Measurements from ENCODE around the gene YIPF7. TPM values are rescaled to one million over a fixed set of nuclear protein-coding genes. Genes with fewer than 3 reads are reported as not detected.

YIPF7 gene
- total and polyA plus RNA-seq, 2 donors, result 0.09 TPM; not detected in 1

- Histone ChIP-seq H3K4me1 (ENCODE audit: insufficient read depth) (no peaks in the 10 kb centered on the region), H3K27ac (ENCODE audit: low read depth) (no peak overlapping the region), H3K36me3 (ENCODE audit: insufficient read depth) (no peaks in the 10 kb centered on the region), H3K4me3 (ENCODE audit: low read depth, low read length) (no peak overlapping the region)
- DNase-seq (ENCODE audit: extremely low spot score), result no peak
- WGBS, result 84% methylated on average over 1 of the region's 1 CpG
These were observed 10.7 kb upstream of the YIPF7 start for GRCh38 chr4:44661940-44662622.

GRCh38 chr4:44660396-44660795 lies 9.0 kb upstream of the YIPF7 start:
- no peak for DNase-seq (ENCODE audit: extremely low spot score)
- WGBS, result 55% methylated on average over 3 of the region's 3 CpGs
- Histone ChIP-seq H3K36me3 (ENCODE audit: insufficient read depth) (no peaks in the 10 kb centered on the region), H3K4me3 (ENCODE audit: low read depth, low read length) (no peak overlapping the region), H3K27ac (ENCODE audit: low read depth) (no peak overlapping the region), H3K4me1 (ENCODE audit: insufficient read depth) (no peaks in the 10 kb centered on the region)

- Histone ChIP-seq H3K4me1 (ENCODE audit: insufficient read depth) (no peaks in the 10 kb centered on the region), H3K27ac (ENCODE audit: low read depth) (no peak overlapping the region), H3K36me3 (ENCODE audit: insufficient read depth) (no peaks in the 10 kb centered on the region), H3K4me3 (ENCODE audit: low read depth, low read length) (no peak overlapping the region)
- DNase-seq (ENCODE audit: extremely low spot score), result no peak
- 85% methylated on average over 1 of the region's 1 CpG for WGBS
These were observed 577 bp upstream of the YIPF7 start for GRCh38 chr4:44652002-44652401.

- Histone ChIP-seq H3K4me3 (ENCODE audit: low read depth, low read length) (no peak overlapping the region), H3K27ac (ENCODE audit: low read depth) (no peak overlapping the region), H3K36me3 (ENCODE audit: insufficient read depth) (no peaks in the 10 kb centered on the region), H3K4me1 (ENCODE audit: insufficient read depth) (no peaks in the 10 kb centered on the region)
- DNase-seq (ENCODE audit: extremely low spot score), result no peak
- 68% methylated on average over 1 of the region's 1 CpG for WGBS
These were observed 5.3 kb downstream of the YIPF7 start for GRCh38 chr4:44646151-44646550.

GRCh38 chr4:44638091-44638490 lies 13.3 kb downstream of the YIPF7 start:
- H3K4me1 ChIP-seq (ENCODE audit: insufficient read depth), result no peaks in the 10 kb centered on the region
- no peak for DNase-seq (ENCODE audit: extremely low spot score)
- no peaks in the 10 kb centered on the region for H3K36me3 ChIP-seq (ENCODE audit: insufficient read depth)
- 86% methylated on average over 4 of the region's 4 CpGs for WGBS
- no peak overlapping the region for H3K4me3 ChIP-seq (ENCODE audit: low read depth, low read length)
- H3K27ac ChIP-seq (ENCODE audit: low read depth), result no peak overlapping the region

GRCh38 chr4:44632733-44633132 lies 18.7 kb downstream of the YIPF7 start:
- Histone ChIP-seq H3K27ac (ENCODE audit: low read depth) (no peak overlapping the region), H3K4me1 (ENCODE audit: insufficient read depth) (no peaks in the 10 kb centered on the region), H3K36me3 (ENCODE audit: insufficient read depth) (no peaks in the 10 kb centered on the region), H3K4me3 (ENCODE audit: low read depth, low read length) (no peak overlapping the region)
- 83% methylated on average over 8 of the region's 8 CpGs for WGBS
- no peak for DNase-seq (ENCODE audit: extremely low spot score)

- H3K4me1 ChIP-seq (ENCODE audit: insufficient read depth), result no peaks in the 10 kb centered on the region
- DNase-seq (ENCODE audit: extremely low spot score), result no peak
- H3K27ac ChIP-seq (ENCODE audit: low read depth), result no peak overlapping the region
- no peak overlapping the region for H3K4me3 ChIP-seq (ENCODE audit: low read depth, low read length)
- H3K36me3 ChIP-seq (ENCODE audit: insufficient read depth), result no peaks in the 10 kb centered on the region
- WGBS, result 61% methylated on average over 4 of the region's 4 CpGs
These were observed 19.3 kb downstream of the YIPF7 start for GRCh38 chr4:44632089-44632488.

- no peak for DNase-seq (ENCODE audit: extremely low spot score)
- H3K36me3 ChIP-seq (ENCODE audit: insufficient read depth), result no peaks in the 10 kb centered on the region
- whole genome bisulfite sequencing, result 3% methylated on average over 2 of the region's 2 CpGs
- H3K4me1 ChIP-seq (ENCODE audit: insufficient read depth), result no peaks in the 10 kb centered on the region
- no peak overlapping the region for H3K27ac ChIP-seq (ENCODE audit: low read depth)
- no peak overlapping the region for H3K4me3 ChIP-seq (ENCODE audit: low read depth, low read length)
These were observed 22.1 kb downstream of the YIPF7 start for GRCh38 chr4:44629280-44629866.

GRCh38 chr4:44623676-44624075 lies 27.7 kb downstream of the YIPF7 start:
- no peak overlapping the region for H3K4me3 ChIP-seq (ENCODE audit: low read depth, low read length)
- WGBS, result 28% methylated on average over 1 of the region's 1 CpG
- DNase-seq (ENCODE audit: extremely low spot score), result no peak
- no peaks in the 10 kb centered on the region for H3K36me3 ChIP-seq (ENCODE audit: insufficient read depth)
- no peaks in the 10 kb centered on the region for H3K4me1 ChIP-seq (ENCODE audit: insufficient read depth)
- no peak overlapping the region for H3K27ac ChIP-seq (ENCODE audit: low read depth)

- no peaks in the 10 kb centered on the region for H3K4me1 ChIP-seq (ENCODE audit: insufficient read depth)
- H3K27ac ChIP-seq (ENCODE audit: low read depth), result no peak overlapping the region
- 84% methylated on average over 1 of the region's 1 CpG for WGBS
- no peak overlapping the region for H3K4me3 ChIP-seq (ENCODE audit: low read depth, low read length)
- H3K36me3 ChIP-seq (ENCODE audit: insufficient read depth), result no peaks in the 10 kb centered on the region
- DNase-seq (ENCODE audit: extremely low spot score), result no peak
These were observed 34.8 kb downstream of the YIPF7 start for GRCh38 chr4:44616621-44617020.

- DNase-seq (ENCODE audit: extremely low spot score), result no peak
- Histone ChIP-seq H3K4me3 (ENCODE audit: low read depth, low read length) (no peak overlapping the region), H3K36me3 (ENCODE audit: insufficient read depth) (no peaks in the 10 kb centered on the region), H3K4me1 (ENCODE audit: insufficient read depth) (no peaks in the 10 kb centered on the region), H3K27ac (ENCODE audit: low read depth) (no peak overlapping the region)
- WGBS, result 82% methylated on average over 3 of the region's 3 CpGs
These were observed 68.0 kb downstream of the YIPF7 start for GRCh38 chr4:44583393-44583792.

- Histone ChIP-seq H3K27ac (ENCODE audit: low read depth) (no peak overlapping the region), H3K36me3 (ENCODE audit: insufficient read depth) (no peaks in the 10 kb centered on the region), H3K4me3 (ENCODE audit: low read depth, low read length) (no peak overlapping the region), H3K4me1 (ENCODE audit: insufficient read depth) (no peaks in the 10 kb centered on the region)
- no peak for DNase-seq (ENCODE audit: extremely low spot score)
These were observed 71.2 kb downstream of the YIPF7 start for GRCh38 chr4:44580231-44580630.

GRCh38 chr4:44578954-44579353 lies 72.5 kb downstream of the YIPF7 start:
- no peak overlapping the region for H3K27ac ChIP-seq (ENCODE audit: low read depth)
- 0% methylated on average over 1 of the region's 1 CpG for WGBS
- no peak for DNase-seq (ENCODE audit: extremely low spot score)
- H3K4me3 ChIP-seq (ENCODE audit: low read depth, low read length), result no peak overlapping the region
- H3K36me3 ChIP-seq (ENCODE audit: insufficient read depth), result no peaks in the 10 kb centered on the region
- no peaks in the 10 kb centered on the region for H3K4me1 ChIP-seq (ENCODE audit: insufficient read depth)

All from urinary bladder (tissue), 4 donors.